H9 (cell line): ENCODE measurements around the gene SMIM10L1. TPM values are rescaled to one million over a fixed set of nuclear protein-coding genes. Genes with fewer than 3 reads are reported as not detected.

Experiments used
- DNase-seq: peaks from one replicate; pipeline ENCODE4 v3.0.0-alpha.2; 2017
- H2AFZ ChIP-seq: one replicate; pipeline ENCODE4 v1.6.1; 2013; ENCODE audit warnings: mild to moderate bottlenecking, low read length, control low read depth, moderate library complexity
- H2AK5ac ChIP-seq: 2 replicates; pipeline ENCODE4 v1.6.1; 2013; ENCODE audit warnings: low read length, control low read depth, mixed read lengths; ENCODE audit not compliant: insufficient read length
- H2BK120ac ChIP-seq: one replicate; pipeline ENCODE4 v1.6.1; 2013; ENCODE audit warnings: low read depth, mild to moderate bottlenecking, low read length, control low read depth, inconsistent platforms; ENCODE audit not compliant: poor library complexity, severe bottlenecking
- H2BK12ac ChIP-seq: 2 replicates; pipeline ENCODE4 v1.6.1; 2013; ENCODE audit warnings: low read length, control low read depth, mixed read lengths, low read depth; ENCODE audit not compliant: insufficient read length
- H2BK15ac ChIP-seq: 2 replicates; pipeline ENCODE4 v1.6.1; 2013; ENCODE audit warnings: low read depth, low read length, control low read depth
- H2BK20ac ChIP-seq: one replicate; pipeline ENCODE4 v1.6.1; 2013; ENCODE audit warnings: low read depth, mild to moderate bottlenecking, low read length, control low read depth, inconsistent platforms; ENCODE audit not compliant: poor library complexity, severe bottlenecking
- H2BK5ac ChIP-seq: 2 replicates; pipeline ENCODE4 v1.6.1; 2013; ENCODE audit warnings: low read length, control low read depth, mixed read lengths; ENCODE audit not compliant: insufficient read length
- H3K14ac ChIP-seq: 2 replicates; pipeline ENCODE4 v1.6.1; 2013; ENCODE audit warnings: low read length, control low read depth; ENCODE audit not compliant: insufficient read depth
- H3K18ac ChIP-seq: 2 replicates; pipeline ENCODE4 v1.6.1; 2013; ENCODE audit warnings: low read depth, mild to moderate bottlenecking, mixed read lengths, low read length, control low read depth; ENCODE audit not compliant: insufficient read length
- H3K23ac ChIP-seq: 2 replicates; pipeline ENCODE4 v1.6.1; 2013; ENCODE audit warnings: low read length, control low read depth, mixed read lengths, low read depth; ENCODE audit not compliant: insufficient read length
- H3K23me2 ChIP-seq: 2 replicates; pipeline ENCODE4 v1.6.1; 2013; ENCODE audit warnings: low read depth, mild to moderate bottlenecking, mixed read lengths, low read length, control low read depth; ENCODE audit not compliant: insufficient read length, poor library complexity, severe bottlenecking
- H3K27ac ChIP-seq: 2 replicates; pipeline ENCODE4 v1.5.1; 2013; ENCODE audit warnings: low read length, control low read depth, mixed read lengths, low read depth; ENCODE audit not compliant: insufficient read length
- H3K27me3 ChIP-seq: 2 replicates; pipeline ENCODE4 v1.6.1; 2013; ENCODE audit warnings: low read length, control low read depth, inconsistent platforms; ENCODE audit not compliant: insufficient read depth
- H3K4ac ChIP-seq: 2 replicates; pipeline ENCODE4 v1.6.1; 2013; ENCODE audit warnings: low read depth, mild to moderate bottlenecking, control low read depth, inconsistent platforms, low read length, moderate library complexity
- H3K4me1 ChIP-seq: 2 replicates; pipeline ENCODE4 v1.6.1; 2013; ENCODE audit warnings: low read length, control low read depth, inconsistent platforms; ENCODE audit not compliant: insufficient read depth
- H3K4me2 ChIP-seq: 2 replicates; pipeline ENCODE4 v1.6.1; 2013; ENCODE audit warnings: low read length, control low read depth, mixed read lengths; ENCODE audit not compliant: insufficient read length, insufficient read depth
- H3K56ac ChIP-seq: 2 replicates; pipeline ENCODE4 v1.6.1; 2013; ENCODE audit warnings: low read depth, mild to moderate bottlenecking, mixed read lengths, low read length, control low read depth; ENCODE audit not compliant: insufficient read length
- H3K79me1 ChIP-seq: 2 replicates; pipeline ENCODE4 v1.6.1; 2013; ENCODE audit warnings: low read depth, mild to moderate bottlenecking, moderate library complexity, low read length, control low read depth, inconsistent platforms; ENCODE audit not compliant: insufficient read depth, poor library complexity, severe bottlenecking
- H3K79me2 ChIP-seq: 2 replicates; pipeline ENCODE4 v1.6.1; 2013; ENCODE audit warnings: low read length, control low read depth, inconsistent platforms; ENCODE audit not compliant: insufficient read depth
- H3K9ac ChIP-seq: 2 replicates; pipeline ENCODE4 v1.6.1; 2013; ENCODE audit warnings: low read length, control low read depth, mixed read lengths; ENCODE audit not compliant: insufficient read length; ENCODE audit errors: extremely low read depth
- H3K9me3 ChIP-seq: one replicate; pipeline ENCODE4 v1.6.1; 2013; ENCODE audit warnings: low read depth, low read length, inconsistent platforms; ENCODE audit not compliant: control insufficient read depth
- H3T11ph ChIP-seq: one replicate; pipeline ENCODE4 v1.6.1; 2013; ENCODE audit warnings: mild to moderate bottlenecking, low read length, control low read depth, inconsistent platforms
- H4K20me1 ChIP-seq: one replicate; pipeline ENCODE4 v1.6.1; 2013; ENCODE audit not compliant: control insufficient read depth, insufficient read length, insufficient read depth
- H4K5ac ChIP-seq: 2 replicates; pipeline ENCODE4 v1.6.1; 2013; ENCODE audit warnings: low read depth, mild to moderate bottlenecking, mixed read lengths, low read length, control low read depth; ENCODE audit not compliant: insufficient read length
- H4K8ac ChIP-seq: replicated peaks from 2 replicates; pipeline ENCODE4 v1.6.1; 2013; ENCODE audit warnings: low read length, control low read depth, mixed read lengths, low read depth; ENCODE audit not compliant: insufficient read length
- H4K91ac ChIP-seq: 2 replicates; pipeline ENCODE4 v1.6.1; 2013; ENCODE audit warnings: low read depth, mild to moderate bottlenecking, moderate library complexity, mixed read lengths, low read length, control low read depth; ENCODE audit not compliant: insufficient read length
- H3K27ac Mint-ChIP-seq, 3 experiments: 2 replicates in 2 of 3; 3 replicates in 1 of 3; pipeline ENCODE4 v1.8.0; 2020 to 2021; ENCODE audit warnings: mixed read lengths in 3 of 3, mild to moderate bottlenecking in 1 of 3, moderate library complexity in 1 of 3
- H3K27me3 Mint-ChIP-seq: 2 replicates; pipeline ENCODE4 v1.8.0; 2021; ENCODE audit warnings: low read depth, mild to moderate bottlenecking, moderate library complexity, mixed read lengths
- H3K36me3 Mint-ChIP-seq, 3 experiments: 2 replicates in 2 of 3; 3 replicates in 1 of 3; pipeline ENCODE4 v1.8.0; 2020 to 2021; ENCODE audit warnings: low read depth in 3 of 3, mixed read lengths in 3 of 3; ENCODE audit not compliant: insufficient read depth in 1 of 3
- H3K4me1 Mint-ChIP-seq, 2 experiments: 2 replicates each; pipeline ENCODE4 v1.8.0; 2020; ENCODE audit warnings: mixed read lengths in 2 of 2
- H3K4me3 Mint-ChIP-seq, 2 experiments: 2 replicates in 1 of 2; 3 replicates in 1 of 2; pipeline ENCODE4 v1.8.0; 2020 to 2021; ENCODE audit warnings: mild to moderate bottlenecking in 2 of 2, mixed read lengths in 2 of 2, moderate library complexity in 1 of 2
- H3K9me3 Mint-ChIP-seq, 2 experiments: 2 replicates in 1 of 2; 3 replicates in 1 of 2; pipeline ENCODE4 v1.8.0; 2020; ENCODE audit warnings: mild to moderate bottlenecking in 2 of 2, mixed read lengths in 2 of 2, moderate library complexity in 1 of 2
- CTCF ChIP-seq: fragments of 200-600 bp; sonication (generic); conservative IDR thresholded peaks from 3 replicates; pipeline ENCODE4 v1.8.0; 2021; ENCODE audit warnings: antibody characterized with exemption, mild to moderate bottlenecking
- WGBS: extraction: QIAGEN DNeasy Blood & Tissue Kit; methylation state at CpG from one replicate; pipeline ENCODE4 v1.1.7; 2013; ENCODE audit warnings: missing lambda C conversion rate, low lambda C conversion rate, mixed read lengths; ENCODE audit not compliant: insufficient read length; ENCODE audit errors: extremely low coverage; 5-methylcytosine and 5-hydroxymethylcytosine counted together
- total RNA-seq: library from RNA; stranded (reverse); gene quantifications from 2 replicates; pipeline ENCODE4 v1.2.1, GENCODE V29; 2021

The SMIM10L1 gene
- total RNA-seq, 1 experiment from 2014 or later = 12.2 TPM

GRCh38 chr12:11150832-11151231 lies 20.2 kb upstream of the SMIM10L1 start:
- Histone ChIP-seq H2BK5ac (no peak overlapping the region), H3K4ac (no peak overlapping the region), H2AFZ (no peak overlapping the region), H4K5ac (no peak overlapping the region), H2BK20ac (no peak overlapping the region), H3K4me2 (no peak overlapping the region), H3K9ac (no peak overlapping the region), H2BK120ac (no peak overlapping the region), H3K4me1 (no peaks in the 10 kb centered on the region), H3K23ac (no peak overlapping the region), H2BK12ac (no peak overlapping the region), H3K27ac (no peak overlapping the region), H3K18ac (no peak overlapping the region), H4K91ac (no peak overlapping the region), H3K14ac (no peak overlapping the region), H3K23me2 (no peaks in the 10 kb centered on the region), H3K56ac (no peak overlapping the region), H3K27me3 (no peaks in the 10 kb centered on the region), H3K9me3 (no peaks in the 10 kb centered on the region), H3K79me1 (peaks cover 5% of the 10 kb centered on the region), H3T11ph (no peak overlapping the region), H2BK15ac (no peak overlapping the region), H4K8ac (no peak overlapping the region), H3K79me2 (peaks cover 9% of the 10 kb centered on the region), H2AK5ac (no peak overlapping the region), H4K20me1 (no peaks in the 10 kb centered on the region)
- TF ChIP-seq CTCF = no peak
- Mint-ChIP-seq H3K27ac (no peak overlapping the region; a peak in 1 of 7 replicates), H3K4me3 (no peak overlapping the region), H3K27me3 (no peaks in the 10 kb centered on the region), H3K9me3 (peaks cover 18 to 22% of the 10 kb centered on the region in 2 experiments; a peak in 4 of 5 replicates), H3K4me1 (peaks cover 22 to 26% of the 10 kb centered on the region in 2 experiments), H3K36me3 (peaks cover 12 to 40% (median 34%) of the 10 kb centered on the region in 3 experiments)
- no CpG with 5 or more reads among the region's 1 CpG for WGBS
- DNase-seq = no peak
